ENCODE results near the gene KLHL11.
"Not testable (repeated sequence)": the region's sequence is repeated elsewhere in the genome, so short reads cannot be mapped to it uniquely, and the experiment has no call there.

KLHL11 gene

DNA sequence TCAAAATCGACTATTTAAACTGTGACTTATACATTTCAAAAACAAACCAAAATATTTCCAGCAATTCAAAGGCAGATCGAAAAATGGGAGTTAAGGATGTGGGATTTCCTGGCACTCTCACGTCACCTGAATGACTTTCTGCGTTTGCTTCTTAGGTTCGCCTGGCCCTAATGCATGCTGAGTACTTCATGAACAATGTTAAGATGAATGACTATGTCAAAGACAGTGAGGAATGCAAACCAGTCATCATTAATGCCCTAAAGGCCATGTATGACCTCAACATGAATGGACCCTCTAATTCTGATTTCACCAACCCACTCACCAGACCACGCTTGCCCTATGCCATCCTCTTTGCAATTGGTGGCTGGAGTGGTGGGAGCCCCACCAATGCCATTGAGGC, 20.3 kb downstream of the KLHL11 start:
- Histone ChIP-seq H3K27me3 (no peaks in the 10 kb centered on the region), H3K27ac (no peak overlapping the region), H3K4me1 (peaks cover 0 to 22% (median 10%) of the 10 kb centered on the region in 4 donors), H3K4me3 (no peak overlapping the region), H3K9me3 (no peaks in the 10 kb centered on the region), H3K36me3 (no peaks in the 10 kb centered on the region)
- TF ChIP-seq CTCF (IDR thresholded peaks at IDR 0.05): no peak
- DNase-seq: no peak
- intact Hi-C loops (cut with DNase I; ENCODE audit: low total_unique reads): no loop called here

- H3K27me3 ChIP-seq; intact Hi-C loops (cut with DNase I; ENCODE audit: low total_unique reads); H3K27ac ChIP-seq; H3K4me3 ChIP-seq; DNase-seq; H3K4me1 ChIP-seq; H3K9me3 ChIP-seq; H3K36me3 ChIP-seq: not testable (repeated sequence)
Measured at GRCh38 chr17:41840781-41841180, 24.4 kb downstream of the KLHL11 start.

DNA sequence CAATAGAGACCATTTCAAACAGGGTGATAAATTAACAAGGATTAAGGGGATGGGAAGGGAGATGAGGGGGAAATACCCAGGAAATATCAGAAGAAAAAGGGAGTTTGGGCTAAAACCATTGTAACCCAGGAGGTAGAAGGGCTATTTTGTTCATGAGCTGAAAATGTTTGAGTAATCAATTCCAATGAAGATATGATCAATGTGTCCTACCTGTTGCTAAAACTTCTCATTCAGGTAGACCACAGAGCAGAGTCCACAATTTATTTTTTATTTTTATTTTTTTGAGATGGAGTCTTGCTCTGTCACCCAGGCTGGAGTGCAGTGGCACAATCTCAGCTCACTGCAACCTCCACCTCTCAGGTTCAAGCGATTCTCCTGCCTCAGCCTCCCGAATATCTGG, 25.8 kb downstream of the KLHL11 start:
- intact Hi-C loops (cut with DNase I; ENCODE audit: low total_unique reads); DNase-seq; H3K4me3 ChIP-seq; H3K36me3 ChIP-seq; H3K27ac ChIP-seq; H3K9me3 ChIP-seq; H3K27me3 ChIP-seq: not testable (repeated sequence)
- H3K4me1 ChIP-seq: peaks cover 0 to 17% (median 15%) of the 10 kb centered on the region in 4 donors

GRCh38 chr17:41837761-41838538, 27.3 kb downstream of the KLHL11 start, which contains the start of gene KLHL10:
TSS of gene KLHL10 (plus strand) at chr17:41837825. CDS start at chr17:41837933, 108 bp downstream.
- no peak for TF ChIP-seq CTCF (IDR thresholded peaks at IDR 0.05)
- Histone ChIP-seq H3K36me3 (peaks cover 0 to 8% (median 0%) of the 10 kb centered on the region in 3 donors), H3K27me3 (no peaks in the 10 kb centered on the region), H3K4me1 (peaks cover 0 to 18% (median 15%) of the 10 kb centered on the region in 4 donors), H3K27ac (peak within 1 kb of the TSS; percentile 89 to 92), H3K4me3 (peak within 1 kb of the TSS; percentile 81 to 83), H3K9me3 (no peaks in the 10 kb centered on the region)
- DNase-seq: no peak
- intact Hi-C loops (cut with DNase I; ENCODE audit: low total_unique reads): loop anchor here (2.0 kb wide), 1 partner anchor 25 kb away; the partner anchor contains the start of gene FKBP10

DNA sequence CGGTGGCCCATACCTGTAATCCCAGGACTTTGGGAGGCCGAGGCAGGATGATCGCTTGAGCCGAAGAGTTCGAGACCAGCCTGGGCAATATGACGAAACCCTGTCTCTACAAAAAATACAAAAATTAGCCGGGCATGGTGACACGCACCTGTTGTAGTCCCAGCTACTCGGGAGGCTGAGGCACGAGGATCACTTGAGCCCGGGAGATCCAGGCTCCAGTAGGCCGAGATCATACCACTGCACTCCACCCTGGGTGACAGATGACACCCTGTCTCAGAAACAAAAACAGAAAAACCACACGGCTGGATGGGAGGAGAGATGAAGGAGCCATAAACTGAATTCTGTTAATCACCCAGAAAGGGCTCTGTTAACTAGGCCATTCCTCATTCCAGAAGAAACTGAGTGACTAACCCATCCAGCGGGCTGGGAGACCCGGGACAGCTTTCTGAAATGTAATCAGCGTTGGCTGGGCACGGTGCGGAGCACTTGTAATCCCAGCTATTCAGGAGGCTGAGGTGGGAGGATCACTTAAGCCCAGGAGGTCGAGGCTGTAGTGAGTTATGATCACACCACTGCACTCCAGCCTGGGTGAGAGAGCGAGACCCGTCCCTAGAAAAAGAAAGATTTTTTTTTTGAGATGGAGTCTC, 28.6 kb downstream of the KLHL11 start:
- no peak for DNase-seq
- Histone ChIP-seq H3K9me3 (no peaks in the 10 kb centered on the region), H3K36me3 (peaks cover 3 to 20% (median 13%) of the 10 kb centered on the region in 3 donors), H3K27me3 (no peaks in the 10 kb centered on the region), H3K4me1 (peaks cover 0 to 18% (median 15%) of the 10 kb centered on the region in 4 donors), H3K27ac (peak overlapping the region; percentile 89 to 92), H3K4me3 (peak overlapping the region; percentile 81 to 83)
- TF ChIP-seq CTCF (IDR thresholded peaks at IDR 0.05): no peak
- intact Hi-C loops (cut with DNase I; ENCODE audit: low total_unique reads): loop anchor here (2.0 kb wide), 1 partner anchor 24 kb away; the partner anchor contains the start of gene FKBP10

DNA sequence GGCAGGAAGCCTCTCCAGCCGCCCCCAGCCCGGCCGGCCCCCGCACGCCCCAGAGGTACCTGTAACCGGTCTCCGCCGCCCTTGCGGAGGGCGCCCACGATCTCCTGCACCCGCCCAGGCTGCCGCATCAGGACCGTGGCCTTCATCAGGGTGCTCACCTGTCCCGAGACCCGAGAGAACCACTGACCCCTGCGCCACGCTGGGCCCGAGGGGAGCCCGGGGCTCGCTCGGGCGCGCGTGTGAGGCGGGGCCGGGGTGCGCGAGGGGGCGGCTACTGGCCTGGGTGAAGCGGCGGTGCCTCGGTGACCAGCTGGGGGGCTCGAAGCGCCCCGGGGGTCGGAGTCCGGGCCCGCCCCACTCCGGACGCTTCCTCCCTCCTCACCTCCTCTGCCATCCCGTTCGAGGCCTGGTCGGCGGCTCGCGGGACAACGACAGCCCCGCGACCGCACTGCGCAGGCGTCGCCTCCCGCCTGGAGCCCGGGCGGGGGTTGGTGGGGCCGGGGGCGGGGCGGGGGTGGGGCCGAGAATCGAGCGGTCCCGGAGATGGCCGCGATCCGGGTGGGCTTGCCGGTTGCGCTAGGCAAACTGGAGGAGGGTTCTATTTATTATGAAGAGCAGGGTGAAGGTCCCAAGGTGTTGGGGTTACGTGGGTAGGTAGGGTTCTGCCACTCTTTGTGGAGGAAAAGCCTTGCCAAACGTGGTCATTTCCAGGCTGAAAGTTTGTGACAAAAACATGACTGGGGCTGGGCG, 29.2 kb downstream of the KLHL11 start, which contains the start of gene NT5C3B:
TSS of gene NT5C3B (minus strand) at position 433 of the 750 bp plus-strand sequence. CDS start at position 394, 39 bp downstream.
- intact Hi-C loops (cut with DNase I; ENCODE audit: low total_unique reads): loop anchor here (2.0 kb wide), 1 partner anchor 23 kb away; the partner anchor contains the start of gene FKBP10
- TF ChIP-seq CTCF (IDR thresholded peaks at IDR 0.05): no peak
- Histone ChIP-seq H3K27me3 (no peaks in the 10 kb centered on the region), H3K9me3 (no peaks in the 10 kb centered on the region), H3K27ac (peak within 1 kb of the TSS; percentile 89 to 92), H3K36me3 (peaks cover 9 to 27% (median 20%) of the 10 kb centered on the region in 3 donors), H3K4me3 (peak within 1 kb of the TSS; percentile 81 to 83), H3K4me1 (peaks cover 0 to 18% (median 15%) of the 10 kb centered on the region in 4 donors)
- peak; percentile 38 to 78 for DNase-seq
